ENCODE results near the gene SV2C. TPM values are rescaled to one million over a fixed set of nuclear protein-coding genes. Genes with fewer than 3 reads are reported as not detected.
"Not testable (repeated sequence)": the region's sequence is repeated elsewhere in the genome, so short reads cannot be mapped to it uniquely, and the experiment has no call there.

SV2C gene
- total RNA-seq, 1 donor from 2014 or later, result not detected

- no peak for TF ChIP-seq CTCF (conservative IDR thresholded peaks at IDR 0.05; ENCODE audit: low read depth, low read length)
- no peak for DNase-seq (ENCODE audit: low read depth)
These were observed 207.2 kb downstream of the SV2C start for GRCh38 chr5:76290321-76290757.

GRCh38 chr5:76291305-76292077 lies 208.3 kb downstream of the SV2C start:
- H3K4me3 ChIP-seq (ENCODE audit: low read depth, low read length), result no peak overlapping the region
- no peak for DNase-seq (ENCODE audit: low read depth)

More at GRCh38 chr5:76290321-76290757, 207.2 kb downstream of the SV2C start:
- H3K4me3 ChIP-seq (ENCODE audit: low read depth, low read length), result no peak overlapping the region

GRCh38 chr5:76292620-76293322 lies 209.6 kb downstream of the SV2C start:
- DNase-seq (ENCODE audit: low read depth), result no peak
- no peak overlapping the region for H3K4me3 ChIP-seq (ENCODE audit: low read depth, low read length)
- TF ChIP-seq CTCF (conservative IDR thresholded peaks at IDR 0.05; ENCODE audit: low read depth, low read length), result no peak

More at GRCh38 chr5:76291305-76292077, 208.3 kb downstream of the SV2C start:
- TF ChIP-seq CTCF (conservative IDR thresholded peaks at IDR 0.05; ENCODE audit: low read depth, low read length), result no peak

- no peak for DNase-seq (ENCODE audit: low read depth)
- no peak for TF ChIP-seq CTCF (conservative IDR thresholded peaks at IDR 0.05; ENCODE audit: low read depth, low read length)
- no peak overlapping the region for H3K4me3 ChIP-seq (ENCODE audit: low read depth, low read length)
These were observed 211.4 kb downstream of the SV2C start for GRCh38 chr5:76294573-76294972.

GRCh38 chr5:76298852-76299251 lies 215.7 kb downstream of the SV2C start:
- no peak overlapping the region for H3K4me3 ChIP-seq (ENCODE audit: low read depth, low read length)
- no peak for TF ChIP-seq CTCF (conservative IDR thresholded peaks at IDR 0.05; ENCODE audit: low read depth, low read length)
- no peak for DNase-seq (ENCODE audit: low read depth)

GRCh38 chr5:76299592-76299991 lies 216.4 kb downstream of the SV2C start:
- no peak overlapping the region for H3K4me3 ChIP-seq (ENCODE audit: low read depth, low read length)
- no peak for TF ChIP-seq CTCF (conservative IDR thresholded peaks at IDR 0.05; ENCODE audit: low read depth, low read length)
- no peak for DNase-seq (ENCODE audit: low read depth)

GRCh38 chr5:76301932-76302331 lies 218.7 kb downstream of the SV2C start:
- not testable (repeated sequence) for DNase-seq (ENCODE audit: low read depth); H3K4me3 ChIP-seq (ENCODE audit: low read depth, low read length)

- H3K4me3 ChIP-seq (ENCODE audit: low read depth, low read length); DNase-seq (ENCODE audit: low read depth): not testable (repeated sequence)
These were observed 219.5 kb downstream of the SV2C start for GRCh38 chr5:76302661-76303060.
